Activated naive CD4-positive, alpha-beta T cell treated with Interleukin-2 at 50 U/mL for 16 hours (primary cell): ENCODE data around the gene LAT.
"Not testable (repeated sequence)": the region's sequence is repeated elsewhere in the genome, so short reads cannot be mapped to it uniquely, and the experiment has no call there.

ENCODE experiments used
- DNase-seq: peaks from one replicate; pipeline ENCODE4 v3.0.0-alpha.2; 2020

Gene LAT

GRCh38 chr16:28977703-28978662 lies 6.9 kb upstream of the LAT start:
- peak; percentile 10 for DNase-seq

DNA sequence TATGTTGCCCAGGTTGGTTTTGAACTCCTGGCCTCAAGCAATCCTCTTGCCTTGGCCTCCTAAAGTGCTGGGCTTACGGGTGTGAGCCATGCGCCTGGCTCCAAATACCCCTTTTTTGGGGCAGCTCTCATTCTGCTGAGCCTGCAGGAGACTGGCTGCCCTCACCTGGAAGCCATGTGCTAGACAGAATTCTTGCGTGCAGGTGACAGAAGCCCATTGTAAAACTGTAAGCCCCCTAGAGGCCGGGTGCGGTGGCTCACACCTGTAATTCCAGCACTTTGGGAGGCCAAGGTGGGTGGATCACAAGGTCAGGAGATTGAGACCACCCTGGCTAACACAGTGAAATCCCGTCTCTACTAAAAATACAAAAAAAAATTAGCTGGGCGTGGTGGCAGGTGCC lies 4.5 kb upstream of the LAT start:
- DNase-seq: not testable (repeated sequence)

DNA sequence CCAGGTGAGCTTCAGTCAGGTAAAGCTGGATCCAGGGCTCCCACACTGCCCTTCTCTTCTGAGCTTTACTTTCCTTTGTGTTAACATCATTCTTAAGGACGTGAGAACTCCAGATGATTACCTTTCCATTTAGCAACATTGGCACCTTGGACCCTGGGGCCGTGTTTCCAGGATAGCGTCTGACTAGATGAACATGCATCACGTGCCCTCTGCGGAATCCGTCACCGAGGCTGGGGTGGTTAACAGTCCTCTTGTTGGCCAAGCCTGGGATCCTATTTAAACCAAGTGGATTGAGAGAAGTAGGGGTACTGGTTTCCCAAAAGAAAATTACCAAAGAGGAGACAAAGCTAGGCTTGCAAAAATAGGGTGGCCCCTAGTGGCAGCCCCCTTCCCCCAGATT lies 3.9 kb upstream of the LAT start:
- DNase-seq: no peak

DNA sequence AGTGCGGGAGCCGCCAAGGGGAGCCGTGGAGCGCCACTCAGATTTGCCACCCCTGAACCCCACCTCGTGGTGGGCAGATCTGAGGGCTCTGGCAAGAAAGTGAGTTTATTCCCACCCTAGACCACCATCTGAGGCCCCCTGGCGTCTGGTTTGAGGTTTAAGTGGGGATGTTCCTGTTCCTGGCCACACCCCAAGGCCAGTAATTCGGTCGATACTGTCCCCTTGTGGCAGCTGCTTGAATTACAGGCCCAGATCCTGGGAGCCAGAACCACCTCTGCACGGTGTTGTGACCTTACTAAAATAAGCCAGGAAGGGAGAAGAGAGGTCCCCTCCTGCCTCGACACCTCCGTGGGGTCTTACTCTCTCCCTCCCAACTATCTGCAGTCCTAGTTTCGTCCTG lies 3.3 kb upstream of the LAT start:
- peak; percentile 35 for DNase-seq

DNA sequence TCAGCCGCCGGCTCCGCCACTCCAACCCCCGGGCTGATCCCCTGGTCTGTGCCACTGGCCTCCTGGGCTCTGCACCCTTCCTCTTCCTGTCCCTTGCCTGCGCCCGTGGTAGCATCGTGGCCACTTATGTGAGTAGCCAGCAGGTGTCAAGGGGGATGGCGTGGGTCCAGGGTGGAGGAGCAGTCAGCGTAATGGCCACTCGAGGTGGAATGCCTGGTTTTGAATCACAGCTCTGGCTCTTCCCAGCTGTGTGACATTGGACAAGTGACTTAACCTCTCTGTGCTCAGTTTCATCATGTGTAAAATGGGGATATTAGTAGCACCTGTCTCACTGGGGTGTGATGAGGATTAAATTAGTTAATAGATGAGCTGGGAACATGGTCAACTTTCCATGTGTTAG lies 2.4 kb upstream of the LAT start:
- no peak for DNase-seq

DNA sequence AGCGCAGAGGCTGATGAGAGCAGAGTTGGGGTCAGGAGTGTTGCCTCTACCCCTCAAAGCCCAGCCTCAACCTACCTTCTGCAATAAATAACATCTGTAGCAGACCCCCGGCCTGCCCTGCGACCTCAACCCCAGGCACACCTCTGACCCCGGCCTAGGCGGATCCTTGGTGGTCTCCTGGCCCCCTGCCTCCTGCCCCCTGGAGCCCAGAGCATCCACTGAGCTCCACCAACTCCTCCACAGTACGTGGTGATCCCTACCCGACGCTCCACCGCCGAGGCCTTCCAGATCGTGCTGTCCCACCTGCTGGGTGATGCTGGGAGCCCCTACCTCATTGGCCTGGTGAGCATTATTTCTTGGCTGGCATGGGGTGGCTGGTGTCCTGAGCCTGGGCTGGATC lies 1.9 kb upstream of the LAT start:
- DNase-seq: no peak

- no peak for DNase-seq
Measured at GRCh38 chr16:28983644-28984043, 1.2 kb upstream of the LAT start.

DNA sequence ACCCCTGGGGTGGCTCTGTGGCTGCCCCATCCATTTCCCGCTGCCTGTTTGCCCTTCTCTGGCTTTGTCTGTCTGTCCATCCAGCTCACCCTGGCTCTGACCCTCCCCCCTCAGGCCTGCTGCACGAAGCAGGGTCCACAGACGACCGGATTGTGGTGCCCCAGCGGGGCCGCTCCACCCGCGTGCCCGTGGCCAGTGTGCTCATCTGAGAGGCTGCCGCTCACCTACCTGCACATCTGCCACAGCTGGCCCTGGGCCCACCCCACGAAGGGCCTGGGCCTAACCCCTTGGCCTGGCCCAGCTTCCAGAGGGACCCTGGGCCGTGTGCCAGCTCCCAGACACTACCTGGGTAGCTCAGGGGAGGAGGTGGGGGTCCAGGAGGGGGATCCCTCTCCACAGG lies 761 bp upstream of the LAT start:
- DNase-seq: no peak

GRCh38 chr16:28985211-28986041 lies 574 bp downstream of the LAT start:
- peak; percentile 29 for DNase-seq

DNA sequence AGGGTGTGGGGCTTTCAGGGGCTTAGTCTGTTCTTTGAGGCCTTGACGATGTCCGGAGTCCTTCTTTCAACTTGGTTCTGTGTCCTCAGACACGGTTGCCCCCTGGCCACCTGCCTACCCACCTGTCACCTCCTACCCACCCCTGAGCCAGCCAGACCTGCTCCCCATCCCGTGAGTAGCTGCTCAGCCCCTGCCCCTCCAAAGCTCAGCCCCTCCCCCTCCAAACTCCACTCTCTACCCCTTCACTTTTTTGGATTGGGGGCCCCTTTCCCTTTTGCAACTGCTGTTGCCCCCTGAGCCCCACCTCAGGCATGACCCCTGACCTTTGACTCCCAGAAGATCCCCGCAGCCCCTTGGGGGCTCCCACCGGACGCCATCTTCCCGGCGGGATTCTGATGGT lies 1.2 kb downstream of the LAT start:
- no peak for DNase-seq

DNA sequence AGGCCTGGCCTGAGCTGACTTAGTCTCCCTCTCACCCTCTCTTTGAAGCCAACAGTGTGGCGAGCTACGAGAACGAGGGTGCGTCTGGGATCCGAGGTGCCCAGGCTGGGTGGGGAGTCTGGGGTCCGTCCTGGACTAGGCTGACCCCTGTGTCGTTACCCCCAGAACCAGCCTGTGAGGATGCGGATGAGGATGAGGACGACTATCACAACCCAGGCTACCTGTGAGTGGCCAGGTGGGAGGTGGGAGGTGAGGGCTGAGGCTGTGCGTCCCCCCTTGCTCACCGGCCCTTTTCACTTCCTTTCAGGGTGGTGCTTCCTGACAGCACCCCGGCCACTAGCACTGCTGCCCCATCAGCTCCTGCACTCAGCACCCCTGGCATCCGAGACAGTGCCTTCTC lies 1.6 kb downstream of the LAT start:
- DNase-seq: peak; percentile 17

DNA sequence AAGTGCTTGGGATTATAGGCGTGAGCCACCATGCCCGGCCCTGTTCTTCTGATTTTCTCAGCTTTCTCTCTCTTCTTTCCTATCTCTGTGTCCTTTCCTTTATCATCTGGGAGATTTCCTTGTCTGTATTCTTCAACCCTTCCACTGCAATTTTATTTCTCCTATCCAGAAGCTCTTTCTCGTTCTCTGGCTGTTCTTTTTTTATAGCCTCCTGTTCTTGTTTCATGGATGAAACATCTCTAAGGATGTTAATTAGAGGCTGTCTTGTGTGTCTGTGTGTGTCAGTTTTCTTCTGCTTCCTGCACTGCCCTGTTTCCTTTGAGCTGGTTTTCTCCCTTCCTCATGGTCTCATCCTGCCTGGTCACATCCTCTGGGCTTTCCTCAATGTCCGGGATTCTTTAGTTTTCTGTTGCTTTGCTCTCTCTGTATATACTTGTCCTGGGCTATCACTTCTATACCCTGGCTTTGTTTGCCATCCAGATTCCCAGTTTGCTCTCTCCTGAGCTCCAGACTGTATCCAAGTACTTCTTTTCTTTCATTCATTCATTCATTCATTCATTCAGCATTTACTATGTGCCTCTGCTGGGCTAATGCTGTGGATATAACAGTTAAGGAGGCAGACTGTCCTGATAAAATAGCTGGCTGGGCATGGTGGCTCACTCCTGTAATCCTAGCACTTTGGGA lies 2.5 kb downstream of the LAT start:
- DNase-seq: no peak

- no peak for DNase-seq
Measured at GRCh38 chr16:28989363-28989762, 4.5 kb downstream of the LAT start.

DNA sequence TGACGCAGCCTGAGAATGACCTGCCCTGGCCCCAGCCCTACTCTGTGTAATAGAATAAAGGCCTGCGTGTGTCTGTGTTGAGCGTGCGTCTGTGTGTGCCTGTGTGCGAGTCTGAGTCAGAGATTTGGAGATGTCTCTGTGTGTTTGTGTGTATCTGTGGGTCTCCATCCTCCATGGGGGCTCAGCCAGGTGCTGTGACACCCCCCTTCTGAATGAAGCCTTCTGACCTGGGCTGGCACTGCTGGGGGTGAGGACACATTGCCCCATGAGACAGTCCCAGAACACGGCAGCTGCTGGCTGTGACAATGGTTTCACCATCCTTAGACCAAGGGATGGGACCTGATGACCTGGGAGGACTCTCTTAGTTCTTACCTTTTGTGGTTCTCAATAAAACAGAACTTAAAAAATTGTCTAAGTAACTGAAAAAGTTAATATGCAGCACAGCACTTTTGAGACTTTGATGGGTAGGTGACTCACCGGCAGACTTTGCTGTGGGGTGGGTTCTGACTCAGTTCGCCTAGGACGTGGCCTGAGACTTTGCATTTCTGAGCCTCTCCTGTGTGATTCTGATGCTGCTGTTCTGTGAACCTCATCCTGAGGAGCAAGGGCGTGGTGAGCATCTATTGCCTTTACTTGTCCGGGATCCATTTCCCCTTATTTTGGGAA lies 5.7 kb downstream of the LAT start:
- DNase-seq: peak; percentile 76

DNA sequence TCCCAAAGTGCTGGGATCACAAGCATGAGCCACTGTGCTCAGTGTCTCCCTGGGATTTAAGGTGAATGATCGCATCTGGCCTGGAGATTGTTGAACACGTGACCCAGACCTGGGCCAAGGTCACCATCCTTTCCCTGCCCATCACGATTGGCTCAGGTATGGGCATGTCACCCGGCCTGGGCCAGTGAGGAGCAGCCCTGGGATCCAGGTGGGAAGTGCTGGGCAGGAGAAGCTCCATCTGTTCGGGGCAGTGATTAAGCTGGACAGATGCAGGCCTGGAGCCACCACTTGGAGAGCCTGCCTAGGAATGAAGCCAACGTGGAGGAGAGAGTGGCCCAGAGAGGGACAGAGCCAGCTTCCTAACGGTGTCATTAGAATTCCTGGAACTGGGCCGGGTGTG lies 6.8 kb downstream of the LAT start:
- no peak for DNase-seq

GRCh38 chr16:28992496-28992895 lies 7.6 kb downstream of the LAT start:
- DNase-seq: no peak

DNA sequence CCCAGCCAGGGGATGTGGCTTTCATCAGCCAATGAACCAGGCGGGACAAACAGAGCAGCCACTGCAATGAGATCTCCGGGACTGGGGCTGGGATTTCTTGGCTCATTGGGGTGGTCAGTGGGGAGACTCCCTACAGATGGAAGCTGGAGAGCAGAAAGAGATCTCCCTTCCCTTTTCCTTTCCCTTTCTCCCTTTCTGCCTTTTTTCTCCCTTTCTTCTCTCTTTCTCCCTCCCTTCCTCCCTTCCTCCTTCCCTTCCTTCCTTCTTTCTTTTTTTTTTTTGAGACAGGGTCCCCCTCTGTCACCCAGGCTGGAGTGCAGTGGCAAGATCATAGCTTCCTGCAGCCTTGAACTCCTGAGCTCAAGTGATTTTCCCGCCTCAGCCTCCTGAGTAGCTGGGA lies 14.0 kb downstream of the LAT start:
- DNase-seq: no peak

DNA sequence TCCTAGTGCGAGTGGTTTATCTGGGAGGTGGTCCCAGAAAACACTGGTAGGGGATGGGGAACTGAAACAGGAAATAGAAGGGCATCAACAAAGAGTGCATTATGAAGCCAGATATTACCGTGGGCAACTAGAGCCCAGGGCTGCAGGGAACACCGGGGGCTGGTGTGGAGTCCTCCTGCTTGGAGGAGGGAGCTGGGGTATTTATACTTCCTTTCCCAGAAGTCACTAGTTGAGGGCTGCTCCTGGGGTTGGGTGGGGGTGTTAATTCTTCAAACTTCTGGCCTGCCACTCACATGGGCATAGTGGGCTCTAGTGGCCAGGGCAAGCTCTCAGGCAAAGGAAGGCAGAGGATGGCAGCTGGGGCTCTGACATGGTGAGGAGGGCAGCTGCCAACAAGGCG lies 14.7 kb downstream of the LAT start:
- no peak for DNase-seq

GRCh38 chr16:29000019-29000418 lies 15.2 kb downstream of the LAT start:
- no peak for DNase-seq

GRCh38 chr16:29004496-29005139 lies 19.8 kb downstream of the LAT start:
- DNase-seq: not testable (repeated sequence)

DNA sequence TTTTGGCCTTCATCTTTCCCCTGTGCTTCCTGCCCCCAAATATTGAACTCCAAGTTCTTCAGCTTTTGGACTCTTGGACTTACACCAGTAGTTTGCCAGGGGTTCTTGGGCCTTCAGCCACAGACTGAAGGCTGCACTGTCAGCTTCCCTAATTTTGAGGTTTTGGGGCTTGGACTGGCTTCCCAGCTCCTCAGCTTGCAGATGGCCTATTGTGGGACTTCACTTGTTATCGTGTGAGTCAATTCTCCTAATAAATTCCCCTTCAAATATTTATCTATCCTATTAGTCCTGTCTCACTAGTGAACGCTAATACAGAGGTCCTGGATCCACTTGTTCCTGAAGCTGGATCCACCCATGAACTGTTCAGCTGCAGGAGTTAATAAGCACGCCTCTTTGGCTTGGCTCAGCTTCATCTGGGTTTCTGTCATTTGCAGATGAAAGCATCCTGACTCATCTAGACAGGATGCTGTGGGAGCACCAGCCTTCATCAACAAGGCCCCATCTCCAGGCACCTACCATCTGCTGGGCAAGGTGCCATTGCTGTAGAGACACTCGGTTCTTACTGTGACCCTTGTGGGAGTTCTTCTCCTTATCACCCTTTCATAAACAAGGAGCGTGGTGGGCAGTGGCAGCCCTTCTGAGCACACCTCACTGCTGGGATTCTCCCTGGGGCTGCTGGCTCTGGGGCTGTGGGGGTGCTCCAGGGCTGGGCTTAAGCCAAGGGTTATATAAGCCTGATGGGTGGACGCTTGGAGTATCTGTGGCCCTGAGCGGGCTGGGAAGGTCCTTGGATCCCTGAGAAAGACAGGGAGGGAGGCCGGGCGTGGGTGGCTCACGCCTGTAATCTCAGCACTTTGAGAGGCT lies 23.1 kb downstream of the LAT start:
- DNase-seq: peak; percentile 78
